HEK293 (cell line): ENCODE measurements around the gene PRPH.

Experiments
- BCL11A ChIP-seq: fragments of 450-650 bp; formaldehyde crosslinking; IDR thresholded peaks from 2 replicates; pipeline ENCODE4 v1.5.1; 2016; ENCODE audit warnings: low read depth, missing biosample characterization, missing genetic modification characterization
- GLIS1 ChIP-seq: fragments of 450-650 bp; formaldehyde crosslinking; IDR thresholded peaks from 2 replicates; pipeline ENCODE4 v1.5.1; 2016; ENCODE audit warnings: missing biosample characterization, missing genetic modification characterization
- KLF1 ChIP-seq: fragments of 450-650 bp; formaldehyde crosslinking; IDR thresholded peaks from 2 replicates; pipeline ENCODE4 v1.5.1; 2016; ENCODE audit warnings: missing biosample characterization, missing genetic modification characterization
- KLF9 ChIP-seq: fragments of 450-650 bp; formaldehyde crosslinking; IDR thresholded peaks from 2 replicates; pipeline ENCODE4 v1.5.1; 2016; ENCODE audit warnings: missing biosample characterization, missing genetic modification characterization, low read depth
- OVOL3 ChIP-seq: fragments of 450-650 bp; formaldehyde crosslinking; IDR thresholded peaks from 2 replicates; pipeline ENCODE4 v1.5.1; 2016; ENCODE audit warnings: missing biosample characterization, missing genetic modification characterization
- REPIN1 ChIP-seq: fragments of 450-650 bp; formaldehyde crosslinking; IDR thresholded peaks from 2 replicates; pipeline ENCODE4 v1.5.1; 2017; ENCODE audit warnings: missing biosample characterization, missing genetic modification characterization, low read depth
- TRIM28 ChIP-seq: IDR thresholded peaks from 2 replicates; pipeline ENCODE4 v1.6.1; 2011; ENCODE audit warnings: low read length, control low read depth, borderline replicate concordance
- ZBTB20 ChIP-seq: fragments of 450-650 bp; formaldehyde crosslinking; IDR thresholded peaks from 2 replicates; pipeline ENCODE4 v1.5.1; 2016; ENCODE audit warnings: missing biosample characterization, missing genetic modification characterization
- ZBTB8A ChIP-seq: fragments of 450-650 bp; formaldehyde crosslinking; IDR thresholded peaks from 2 replicates; pipeline ENCODE4 v1.5.1; 2016; ENCODE audit warnings: missing biosample characterization, missing genetic modification characterization
- ZNF16 ChIP-seq: fragments of 450-650 bp; formaldehyde crosslinking; IDR thresholded peaks from 2 replicates; pipeline ENCODE4 v1.5.1; 2016; ENCODE audit warnings: low read depth, missing biosample characterization, missing genetic modification characterization
- ZNF169 ChIP-seq: fragments of 450-650 bp; formaldehyde crosslinking; IDR thresholded peaks from 2 replicates; pipeline ENCODE4 v1.5.1; 2016; ENCODE audit warnings: missing biosample characterization, missing genetic modification characterization
- ZNF202 ChIP-seq: fragments of 450-650 bp; formaldehyde crosslinking; IDR thresholded peaks from 2 replicates; pipeline ENCODE4 v1.5.1; 2016; ENCODE audit warnings: missing biosample characterization, missing genetic modification characterization, borderline replicate concordance
- ZNF292 ChIP-seq: fragments of 450-650 bp; formaldehyde crosslinking; IDR thresholded peaks from 2 replicates; pipeline ENCODE4 v1.5.1; 2016; ENCODE audit warnings: low read depth, missing biosample characterization, missing genetic modification characterization, borderline replicate concordance
- ZNF324 ChIP-seq: fragments of 450-650 bp; formaldehyde crosslinking; IDR thresholded peaks from 2 replicates; pipeline ENCODE4 v1.5.1; 2016; ENCODE audit warnings: missing biosample characterization, missing genetic modification characterization
- ZNF335 ChIP-seq: fragments of 450-650 bp; formaldehyde crosslinking; conservative IDR thresholded peaks from 2 replicates; pipeline ENCODE4 v1.5.1; 2016; ENCODE audit warnings: missing biosample characterization, missing genetic modification characterization
- ZNF341 ChIP-seq: fragments of 450-650 bp; formaldehyde crosslinking; IDR thresholded peaks from 2 replicates; pipeline ENCODE4; 2016; ENCODE audit warnings: low read depth, missing biosample characterization, missing genetic modification characterization
- ZNF366 ChIP-seq: fragments of 450-650 bp; formaldehyde crosslinking; conservative IDR thresholded peaks from 2 replicates; pipeline ENCODE4 v1.5.1; 2016; ENCODE audit warnings: missing biosample characterization, missing genetic modification characterization
- ZNF404 ChIP-seq: fragments of 450-650 bp; formaldehyde crosslinking; IDR thresholded peaks from 2 replicates; pipeline ENCODE4 v1.5.1; 2017; ENCODE audit warnings: missing biosample characterization, missing genetic modification characterization
- ZNF48 ChIP-seq: fragments of 450-650 bp; formaldehyde crosslinking; IDR thresholded peaks from 2 replicates; pipeline ENCODE4 v1.5.1; 2016; ENCODE audit warnings: missing biosample characterization, missing genetic modification characterization
- ZNF530 ChIP-seq: fragments of 450-650 bp; formaldehyde crosslinking; IDR thresholded peaks from 2 replicates; pipeline ENCODE4 v1.5.1; 2016; ENCODE audit warnings: low read depth, missing biosample characterization, missing genetic modification characterization
- ZNF596 ChIP-seq: fragments of 450-650 bp; IDR thresholded peaks from 2 replicates; pipeline ENCODE4 v1.5.0; 2018; ENCODE audit warnings: missing biosample characterization, mild to moderate bottlenecking, missing genetic modification characterization, moderate library complexity
- TF ChIP-seq, protein P1 (sequence below): fragments of 450-650 bp; formaldehyde crosslinking; IDR thresholded peaks from 2 replicates; pipeline ENCODE4 v1.5.1; 2016; ENCODE audit warnings: missing biosample characterization, missing genetic modification characterization
- TF ChIP-seq, protein P2 (sequence below): fragments of 450-650 bp; formaldehyde crosslinking; IDR thresholded peaks from 2 replicates; pipeline ENCODE4 v1.5.1; 2016; ENCODE audit warnings: missing biosample characterization, missing genetic modification characterization
- TF ChIP-seq, protein P3 (sequence below): fragments of 450-650 bp; formaldehyde crosslinking; IDR thresholded peaks from 2 replicates; pipeline ENCODE4 v1.5.1; 2016; ENCODE audit warnings: missing biosample characterization, missing genetic modification characterization
- TF ChIP-seq, protein P4 (sequence below): fragments of 450-650 bp; formaldehyde crosslinking; IDR thresholded peaks from 2 replicates; pipeline ENCODE4 v1.5.1; 2016; ENCODE audit warnings: missing biosample characterization, missing genetic modification characterization
- TF ChIP-seq, protein P5 (sequence below): fragments of 450-650 bp; IDR thresholded peaks from 2 replicates; pipeline ENCODE4 v1.5.1; 2018; ENCODE audit warnings: missing biosample characterization, missing genetic modification characterization
- TF ChIP-seq, protein P6 (sequence below): fragments of 450-650 bp; formaldehyde crosslinking; IDR thresholded peaks from 2 replicates; pipeline ENCODE4 v1.5.1; 2017; ENCODE audit warnings: missing biosample characterization, missing genetic modification characterization

The PRPH gene

DNA sequence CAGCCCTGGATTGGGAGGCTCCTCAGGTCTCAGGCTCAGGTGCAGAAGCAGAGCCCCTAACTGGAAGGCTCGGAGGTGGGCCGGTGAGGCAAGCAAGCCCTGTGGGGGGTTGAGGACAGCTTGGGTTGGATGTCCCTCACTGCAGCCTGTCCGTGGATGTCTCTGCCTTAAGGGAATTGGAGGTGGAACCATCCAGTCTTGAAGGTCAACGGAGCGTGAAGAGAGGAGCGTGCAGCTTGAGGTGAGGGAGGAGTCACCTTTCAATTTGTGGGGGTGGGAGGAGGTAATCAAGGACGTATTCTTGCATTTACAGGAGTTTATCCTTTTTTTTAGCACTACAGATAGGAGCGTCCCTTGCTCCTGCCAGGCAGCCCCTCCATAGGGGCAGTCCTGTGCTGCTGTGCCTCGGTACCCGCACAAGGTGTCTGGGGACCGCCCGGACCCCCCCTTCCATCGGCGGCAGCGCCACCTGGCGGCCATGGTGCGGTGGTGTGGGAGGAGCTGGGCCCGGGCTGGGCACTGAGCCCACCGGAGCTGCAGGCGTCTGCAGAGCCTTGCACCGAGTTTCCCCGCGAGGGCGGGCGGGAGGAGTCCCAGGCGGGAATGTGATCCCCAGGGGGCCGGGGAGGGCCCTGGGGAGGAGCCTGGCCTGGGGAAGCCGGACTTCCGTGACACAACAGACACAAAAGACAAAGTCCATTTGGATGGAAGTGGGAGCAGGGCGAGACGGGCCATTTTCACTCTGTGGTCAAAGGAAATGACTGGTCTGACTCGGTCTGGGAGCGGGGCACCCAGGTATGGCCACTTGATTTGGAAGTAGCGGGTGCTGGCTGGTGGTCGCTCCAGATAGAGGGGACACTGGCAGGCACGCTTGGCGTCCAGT is 52.6 kb downstream of the PRPH start (continued):
- TF ChIP-seq KLF9 (tag by site-specific recombination): no peak; the same call in 1 of the 2 replicates
- TF ChIP-seq, protein P1, sequence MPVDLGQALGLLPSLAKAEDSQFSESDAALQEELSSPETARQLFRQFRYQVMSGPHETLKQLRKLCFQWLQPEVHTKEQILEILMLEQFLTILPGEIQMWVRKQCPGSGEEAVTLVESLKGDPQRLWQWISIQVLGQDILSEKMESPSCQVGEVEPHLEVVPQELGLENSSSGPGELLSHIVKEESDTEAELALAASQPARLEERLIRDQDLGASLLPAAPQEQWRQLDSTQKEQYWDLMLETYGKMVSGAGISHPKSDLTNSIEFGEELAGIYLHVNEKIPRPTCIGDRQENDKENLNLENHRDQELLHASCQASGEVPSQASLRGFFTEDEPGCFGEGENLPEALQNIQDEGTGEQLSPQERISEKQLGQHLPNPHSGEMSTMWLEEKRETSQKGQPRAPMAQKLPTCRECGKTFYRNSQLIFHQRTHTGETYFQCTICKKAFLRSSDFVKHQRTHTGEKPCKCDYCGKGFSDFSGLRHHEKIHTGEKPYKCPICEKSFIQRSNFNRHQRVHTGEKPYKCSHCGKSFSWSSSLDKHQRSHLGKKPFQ: no peak
- no peak for TF ChIP-seq ZNF48 (tag by site-specific recombination)
- peak; percentile 74 for TF ChIP-seq ZNF324 (tag by site-specific recombination)
- TF ChIP-seq, protein P2, sequence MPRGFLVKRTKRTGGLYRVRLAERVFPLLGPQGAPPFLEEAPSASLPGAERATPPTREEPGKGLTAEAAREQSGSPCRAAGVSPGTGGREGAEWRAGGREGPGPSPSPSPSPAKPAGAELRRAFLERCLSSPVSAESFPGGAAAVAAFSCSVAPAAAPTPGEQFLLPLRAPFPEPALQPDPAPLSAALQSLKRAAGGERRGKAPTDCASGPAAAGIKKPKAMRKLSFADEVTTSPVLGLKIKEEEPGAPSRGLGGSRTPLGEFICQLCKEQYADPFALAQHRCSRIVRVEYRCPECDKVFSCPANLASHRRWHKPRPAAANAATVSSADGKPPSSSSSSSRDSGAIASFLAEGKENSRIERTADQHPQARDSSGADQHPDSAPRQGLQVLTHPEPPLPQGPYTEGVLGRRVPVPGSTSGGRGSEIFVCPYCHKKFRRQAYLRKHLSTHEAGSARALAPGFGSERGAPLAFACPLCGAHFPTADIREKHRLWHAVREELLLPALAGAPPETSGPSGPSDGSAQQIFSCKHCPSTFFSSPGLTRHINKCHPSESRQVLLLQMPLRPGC (tag by site-specific recombination): no peak
- TF ChIP-seq REPIN1 (tag by site-specific recombination): no peak
- peak; percentile 34 for TF ChIP-seq ZBTB20 (tag by site-specific recombination)
- TF ChIP-seq GLIS1 (tag by site-specific recombination): peak; percentile 96
- TF ChIP-seq TRIM28: 0 out of 2 replicates have a peak, but pooled peaks have one; percentile 24
- TF ChIP-seq BCL11A: 0 out of 2 replicates have a peak, but pooled peaks have one; percentile 42
- no peak for TF ChIP-seq ZNF404 (tag by site-specific recombination)
- TF ChIP-seq, protein P3, sequence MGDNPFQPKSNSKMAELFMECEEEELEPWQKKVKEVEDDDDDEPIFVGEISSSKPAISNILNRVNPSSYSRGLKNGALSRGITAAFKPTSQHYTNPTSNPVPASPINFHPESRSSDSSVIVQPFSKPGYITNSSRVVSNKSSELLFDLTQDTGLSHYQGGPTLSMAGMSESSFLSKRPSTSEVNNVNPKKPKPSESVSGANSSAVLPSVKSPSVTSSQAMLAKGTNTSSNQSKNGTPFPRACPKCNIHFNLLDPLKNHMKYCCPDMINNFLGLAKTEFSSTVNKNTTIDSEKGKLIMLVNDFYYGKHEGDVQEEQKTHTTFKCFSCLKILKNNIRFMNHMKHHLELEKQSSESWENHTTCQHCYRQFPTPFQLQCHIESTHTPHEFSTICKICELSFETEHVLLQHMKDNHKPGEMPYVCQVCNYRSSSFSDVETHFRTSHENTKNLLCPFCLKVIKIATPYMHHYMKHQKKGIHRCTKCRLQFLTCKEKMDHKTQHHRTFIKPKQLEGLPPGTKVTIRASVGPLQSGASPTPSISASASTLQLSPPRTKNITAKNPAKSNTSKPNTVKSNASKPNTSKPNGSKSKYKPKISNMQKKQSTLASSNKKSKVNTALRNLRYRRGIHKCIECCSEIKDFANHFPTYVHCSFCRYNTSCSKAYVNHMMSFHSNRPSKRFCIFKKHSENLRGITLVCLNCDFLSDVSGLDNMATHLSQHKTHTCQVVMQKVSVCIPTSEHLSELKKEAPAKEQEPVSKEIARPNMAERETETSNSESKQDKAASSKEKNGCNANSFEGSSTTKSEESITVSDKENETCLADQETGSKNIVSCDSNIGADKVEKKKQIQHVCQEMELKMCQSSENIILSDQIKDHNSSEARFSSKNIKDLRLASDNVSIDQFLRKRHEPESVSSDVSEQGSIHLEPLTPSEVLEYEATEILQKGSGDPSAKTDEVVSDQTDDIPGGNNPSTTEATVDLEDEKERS (tag by site-specific recombination): no peak
- TF ChIP-seq ZNF341 (tag by site-specific recombination): no peak
- peak; percentile 60; the same call in 1 of the 2 replicates for TF ChIP-seq ZNF366 (tag by site-specific recombination)
- no peak for TF ChIP-seq ZNF292 (tag by site-specific recombination)
- TF ChIP-seq, protein P4, sequence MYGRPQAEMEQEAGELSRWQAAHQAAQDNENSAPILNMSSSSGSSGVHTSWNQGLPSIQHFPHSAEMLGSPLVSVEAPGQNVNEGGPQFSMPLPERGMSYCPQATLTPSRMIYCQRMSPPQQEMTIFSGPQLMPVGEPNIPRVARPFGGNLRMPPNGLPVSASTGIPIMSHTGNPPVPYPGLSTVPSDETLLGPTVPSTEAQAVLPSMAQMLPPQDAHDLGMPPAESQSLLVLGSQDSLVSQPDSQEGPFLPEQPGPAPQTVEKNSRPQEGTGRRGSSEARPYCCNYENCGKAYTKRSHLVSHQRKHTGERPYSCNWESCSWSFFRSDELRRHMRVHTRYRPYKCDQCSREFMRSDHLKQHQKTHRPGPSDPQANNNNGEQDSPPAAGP (tag by site-specific recombination): peak; percentile 67
- no peak; the same call in 1 of the 2 replicates for TF ChIP-seq OVOL3 (tag by site-specific recombination)
- TF ChIP-seq ZNF530 (tag by site-specific recombination): no peak
- peak; percentile 94 for TF ChIP-seq ZBTB8A (tag by site-specific recombination)
- TF ChIP-seq, protein P5, sequence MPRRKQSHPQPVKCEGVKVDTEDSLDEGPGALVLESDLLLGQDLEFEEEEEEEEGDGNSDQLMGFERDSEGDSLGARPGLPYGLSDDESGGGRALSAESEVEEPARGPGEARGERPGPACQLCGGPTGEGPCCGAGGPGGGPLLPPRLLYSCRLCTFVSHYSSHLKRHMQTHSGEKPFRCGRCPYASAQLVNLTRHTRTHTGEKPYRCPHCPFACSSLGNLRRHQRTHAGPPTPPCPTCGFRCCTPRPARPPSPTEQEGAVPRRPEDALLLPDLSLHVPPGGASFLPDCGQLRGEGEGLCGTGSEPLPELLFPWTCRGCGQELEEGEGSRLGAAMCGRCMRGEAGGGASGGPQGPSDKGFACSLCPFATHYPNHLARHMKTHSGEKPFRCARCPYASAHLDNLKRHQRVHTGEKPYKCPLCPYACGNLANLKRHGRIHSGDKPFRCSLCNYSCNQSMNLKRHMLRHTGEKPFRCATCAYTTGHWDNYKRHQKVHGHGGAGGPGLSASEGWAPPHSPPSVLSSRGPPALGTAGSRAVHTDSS (tag by site-specific recombination): no peak
- peak; percentile 86 for TF ChIP-seq ZNF335 (tag by site-specific recombination)
- no peak for TF ChIP-seq ZNF596 (tag by site-specific recombination)
- no peak for TF ChIP-seq ZNF202 (tag by site-specific recombination)
- no peak for TF ChIP-seq ZNF169 (tag by site-specific recombination)
- TF ChIP-seq, protein P6, sequence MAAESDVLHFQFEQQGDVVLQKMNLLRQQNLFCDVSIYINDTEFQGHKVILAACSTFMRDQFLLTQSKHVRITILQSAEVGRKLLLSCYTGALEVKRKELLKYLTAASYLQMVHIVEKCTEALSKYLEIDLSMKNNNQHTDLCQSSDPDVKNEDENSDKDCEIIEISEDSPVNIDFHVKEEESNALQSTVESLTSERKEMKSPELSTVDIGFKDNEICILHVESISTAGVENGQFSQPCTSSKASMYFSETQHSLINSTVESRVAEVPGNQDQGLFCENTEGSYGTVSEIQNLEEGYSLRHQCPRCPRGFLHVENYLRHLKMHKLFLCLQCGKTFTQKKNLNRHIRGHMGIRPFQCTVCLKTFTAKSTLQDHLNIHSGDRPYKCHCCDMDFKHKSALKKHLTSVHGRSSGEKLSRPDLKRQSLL (tag by site-specific recombination): no peak; the same call in 1 of the 2 replicates
- peak; percentile 78 for TF ChIP-seq KLF1
- TF ChIP-seq ZNF16 (tag by site-specific recombination): no peak
